ACC112 (cell line): ENCODE results near the gene KANK3.
"Not testable (repeated sequence)": the region's sequence is repeated elsewhere in the genome, so short reads cannot be mapped to it uniquely, and the experiment has no call there.

Experiments used
- H2AFZ ChIP-seq: fragments of 200-600 bp; sonication (generic); one replicate; pipeline ENCODE4 v1.6.0; 2017; ENCODE audit warnings: antibody characterized with exemption, low read length; ENCODE audit not compliant: unreplicated experiment
- H3K27ac ChIP-seq: fragments of 200-600 bp; sonication (generic); 2 replicates; pipeline ENCODE4 v1.5.1; 2014; ENCODE audit warnings: low read depth, mild to moderate bottlenecking, antibody characterized with exemption, low read length, moderate library complexity
- H3K27me3 ChIP-seq: fragments of 200-600 bp; sonication (generic); 2 replicates; pipeline ENCODE4 v1.6.1; 2014; ENCODE audit warnings: mild to moderate bottlenecking, antibody characterized with exemption, low read length, moderate library complexity, mixed read lengths; ENCODE audit not compliant: insufficient read depth
- H3K36me3 ChIP-seq: fragments of 200-600 bp; sonication (generic); 2 replicates; pipeline ENCODE4 v1.6.1; 2016; ENCODE audit warnings: mild to moderate bottlenecking, antibody characterized with exemption, low read length, moderate library complexity, mixed read lengths; ENCODE audit not compliant: insufficient read depth
- H3K4me1 ChIP-seq: fragments of 200-600 bp; sonication (generic); one replicate; pipeline ENCODE4 v1.6.1; 2016; ENCODE audit warnings: low read length, mixed read lengths; ENCODE audit not compliant: insufficient read depth, unreplicated experiment, control insufficient read depth
- H3K4me3 ChIP-seq: fragments of 200-600 bp; sonication (generic); 2 replicates; pipeline ENCODE4 v1.5.1; 2014; ENCODE audit warnings: mild to moderate bottlenecking, low read depth, low read length
- H3K79me2 ChIP-seq: fragments of 200-600 bp; sonication (generic); one replicate; pipeline ENCODE4 v1.6.0; 2016; ENCODE audit warnings: low read length; ENCODE audit not compliant: control insufficient read depth, unreplicated experiment, insufficient read depth

Gene KANK3

DNA sequence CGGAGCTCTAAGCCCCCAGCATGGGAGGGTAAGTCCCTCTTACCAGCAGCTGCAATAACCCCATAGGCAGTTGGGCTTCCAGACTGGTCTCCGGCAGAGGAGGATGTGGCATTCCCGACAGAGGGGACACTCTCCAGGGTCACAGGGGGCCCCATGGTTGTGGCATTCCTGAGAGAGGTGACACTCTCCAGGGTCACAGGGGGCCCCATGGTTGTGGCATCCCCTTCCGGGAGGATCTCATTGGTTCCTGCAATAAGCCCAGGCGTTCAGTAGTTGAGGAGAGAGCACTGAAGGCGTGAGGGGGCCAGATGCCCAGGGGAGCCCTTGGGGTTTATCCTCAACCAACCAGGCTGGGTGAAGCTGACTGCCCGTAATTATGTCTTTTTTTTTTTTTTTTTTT, 40.3 kb downstream of the KANK3 start:
- Histone ChIP-seq H3K4me1 (no peaks in the 10 kb centered on the region), H2AFZ (no peak overlapping the region), H3K79me2 (peaks cover 3% of the 10 kb centered on the region), H3K36me3 (no peaks in the 10 kb centered on the region), H3K27me3 (no peaks in the 10 kb centered on the region), H3K4me3 (no peak overlapping the region), H3K27ac (no peak overlapping the region)

DNA sequence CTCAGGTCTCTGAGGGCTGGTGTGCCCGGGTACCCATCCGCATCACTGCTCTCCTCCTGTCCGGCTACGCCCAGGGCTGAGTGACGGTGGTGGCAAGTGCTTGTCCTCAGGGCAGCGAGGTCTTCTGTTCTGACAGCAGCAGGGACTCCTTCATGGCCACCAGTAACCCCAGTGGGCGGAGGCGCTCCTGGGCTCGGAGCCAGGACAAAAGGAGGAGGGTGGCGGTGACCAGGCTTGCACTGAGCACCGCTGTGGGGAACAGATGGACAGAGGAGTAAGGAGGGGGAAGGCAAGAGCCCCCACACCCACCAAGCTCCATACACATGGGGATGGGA, 40.7 kb downstream of the KANK3 start:
- Histone ChIP-seq H3K36me3 (no peaks in the 10 kb centered on the region), H3K4me1 (no peaks in the 10 kb centered on the region), H3K79me2 (no peaks in the 10 kb centered on the region), H3K4me3 (no peak overlapping the region), H3K27me3 (no peaks in the 10 kb centered on the region), H2AFZ (no peak overlapping the region), H3K27ac (no peak overlapping the region)

GRCh38 chr19:8291337-8291736, 51.7 kb downstream of the KANK3 start:
- not testable (repeated sequence) for H3K4me1 ChIP-seq, H3K4me3 ChIP-seq, H2AFZ ChIP-seq, H3K79me2 ChIP-seq, H3K36me3 ChIP-seq, H3K27ac ChIP-seq, H3K27me3 ChIP-seq

DNA sequence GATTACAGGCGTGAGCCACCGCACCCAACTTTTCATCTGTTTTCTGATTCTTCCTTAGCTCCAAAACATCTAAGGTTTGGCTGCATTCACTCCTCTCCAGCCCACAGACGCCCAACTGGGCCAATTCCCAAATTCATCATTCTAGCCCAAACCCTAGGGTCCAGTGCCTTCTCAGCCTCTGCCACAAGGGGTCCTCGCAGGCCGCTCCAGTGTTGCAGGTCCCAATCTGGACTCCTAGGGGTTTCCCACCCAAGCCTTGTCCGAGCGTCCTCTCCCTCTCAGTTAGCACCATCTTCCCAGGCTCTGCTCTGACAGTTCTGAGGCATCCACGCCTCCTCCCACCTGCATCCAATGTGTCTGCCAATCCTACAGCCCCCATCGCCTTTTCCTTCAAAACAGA, 66.6 kb downstream of the KANK3 start:
- not testable (repeated sequence) for H3K4me1 ChIP-seq, H2AFZ ChIP-seq

More for the DNA sequence above, 66.6 kb downstream of the KANK3 start:
- H3K36me3 ChIP-seq, H3K4me3 ChIP-seq, H3K79me2 ChIP-seq, H3K27ac ChIP-seq, H3K27me3 ChIP-seq: not testable (repeated sequence)
